ENCODE measurements around the gene GAP43.

DNA sequence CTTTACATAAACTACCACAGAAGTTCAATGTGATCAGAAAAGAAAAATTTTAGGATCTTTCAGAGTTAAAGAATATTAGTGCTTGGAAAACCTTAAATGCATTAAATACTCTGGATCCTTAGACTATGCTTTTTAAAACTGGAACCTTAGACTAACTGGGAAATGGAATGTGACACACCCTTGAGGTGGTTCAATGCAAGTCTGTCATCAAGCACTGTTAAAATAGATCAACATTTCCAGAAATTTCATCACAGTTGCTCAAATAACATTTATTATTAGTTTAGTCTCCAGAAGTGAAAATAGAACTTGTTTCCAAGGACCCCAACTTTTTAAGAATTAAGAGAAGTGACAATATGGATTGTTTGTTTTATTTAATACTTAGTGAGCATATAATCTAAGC lies 71.8 kb downstream of the GAP43 start:
- TF ChIP-seq, protein P1, sequence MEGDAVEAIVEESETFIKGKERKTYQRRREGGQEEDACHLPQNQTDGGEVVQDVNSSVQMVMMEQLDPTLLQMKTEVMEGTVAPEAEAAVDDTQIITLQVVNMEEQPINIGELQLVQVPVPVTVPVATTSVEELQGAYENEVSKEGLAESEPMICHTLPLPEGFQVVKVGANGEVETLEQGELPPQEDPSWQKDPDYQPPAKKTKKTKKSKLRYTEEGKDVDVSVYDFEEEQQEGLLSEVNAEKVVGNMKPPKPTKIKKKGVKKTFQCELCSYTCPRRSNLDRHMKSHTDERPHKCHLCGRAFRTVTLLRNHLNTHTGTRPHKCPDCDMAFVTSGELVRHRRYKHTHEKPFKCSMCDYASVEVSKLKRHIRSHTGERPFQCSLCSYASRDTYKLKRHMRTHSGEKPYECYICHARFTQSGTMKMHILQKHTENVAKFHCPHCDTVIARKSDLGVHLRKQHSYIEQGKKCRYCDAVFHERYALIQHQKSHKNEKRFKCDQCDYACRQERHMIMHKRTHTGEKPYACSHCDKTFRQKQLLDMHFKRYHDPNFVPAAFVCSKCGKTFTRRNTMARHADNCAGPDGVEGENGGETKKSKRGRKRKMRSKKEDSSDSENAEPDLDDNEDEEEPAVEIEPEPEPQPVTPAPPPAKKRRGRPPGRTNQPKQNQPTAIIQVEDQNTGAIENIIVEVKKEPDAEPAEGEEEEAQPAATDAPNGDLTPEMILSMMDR (IDR thresholded peaks at IDR 0.05; ENCODE audit: low read depth, low read length): no peak
- TF ChIP-seq EZH2phosphoT487 (IDR thresholded peaks at IDR 0.05; ENCODE audit: low read depth): no peak

Measured in OCI-LY3 (cell line).